22Rv1 (cell line): ENCODE measurements around the gene SAMD3.

ENCODE experiments used
- CTCF ChIP-seq: fragments of 450-650 bp; IDR thresholded peaks from 2 replicates; pipeline ENCODE4 v1.5.1; 2017; ENCODE audit warnings: mild to moderate bottlenecking
- ZFX ChIP-seq: fragments of 450-650 bp; IDR thresholded peaks from 2 replicates; pipeline ENCODE4 v1.6.1; 2017; ENCODE audit warnings: antibody characterized with exemption, borderline replicate concordance

GRCh38 chr6:130222775-130223174 lies at the start of gene SAMD3:
- no peak for TF ChIP-seq CTCF
- no peak for TF ChIP-seq ZFX
